ENCODE data around the gene ARHGAP24. TPM values are rescaled to one million over a fixed set of nuclear protein-coding genes. Genes with fewer than 3 reads are reported as not detected.
A peak's percentile ranks its signal among the peaks of the same experiment; 100 is the strongest.

ARHGAP24 gene
- total RNA-seq, 4 donors from 2014 or later, result 41.6 to 71.2 (median 62.0) TPM

DNA sequence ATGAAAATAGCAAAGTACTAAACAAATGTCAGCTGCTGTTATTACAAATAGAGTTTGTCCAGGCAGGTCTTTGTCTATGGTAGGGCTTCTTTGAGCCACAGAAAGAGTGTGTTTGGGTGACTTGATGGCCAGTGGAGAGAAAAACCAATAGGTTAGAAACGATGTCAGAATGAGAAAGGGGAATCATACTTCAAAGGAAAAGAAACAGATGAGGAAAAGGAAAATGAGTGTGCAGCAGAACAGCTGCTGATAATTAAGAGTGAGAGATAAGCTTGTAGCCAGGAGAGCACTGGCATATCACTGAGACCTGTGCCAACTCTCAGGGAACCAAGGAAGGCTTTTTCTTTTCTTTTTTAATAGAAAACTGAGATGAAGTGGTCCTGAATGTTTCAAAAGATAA lies 257.2 kb downstream of the ARHGAP24 start:
- H3K27me3 ChIP-seq, result no peaks in the 10 kb centered on the region
- H3K36me3 ChIP-seq, result no peaks in the 10 kb centered on the region
- WGBS, 2 donors, result 36 to 59% methylated on average over 1 of the region's 1 CpG
- no peak for TF ChIP-seq POLR2A (IDR thresholded peaks at IDR 0.05)
- TF ChIP-seq, protein P1, sequence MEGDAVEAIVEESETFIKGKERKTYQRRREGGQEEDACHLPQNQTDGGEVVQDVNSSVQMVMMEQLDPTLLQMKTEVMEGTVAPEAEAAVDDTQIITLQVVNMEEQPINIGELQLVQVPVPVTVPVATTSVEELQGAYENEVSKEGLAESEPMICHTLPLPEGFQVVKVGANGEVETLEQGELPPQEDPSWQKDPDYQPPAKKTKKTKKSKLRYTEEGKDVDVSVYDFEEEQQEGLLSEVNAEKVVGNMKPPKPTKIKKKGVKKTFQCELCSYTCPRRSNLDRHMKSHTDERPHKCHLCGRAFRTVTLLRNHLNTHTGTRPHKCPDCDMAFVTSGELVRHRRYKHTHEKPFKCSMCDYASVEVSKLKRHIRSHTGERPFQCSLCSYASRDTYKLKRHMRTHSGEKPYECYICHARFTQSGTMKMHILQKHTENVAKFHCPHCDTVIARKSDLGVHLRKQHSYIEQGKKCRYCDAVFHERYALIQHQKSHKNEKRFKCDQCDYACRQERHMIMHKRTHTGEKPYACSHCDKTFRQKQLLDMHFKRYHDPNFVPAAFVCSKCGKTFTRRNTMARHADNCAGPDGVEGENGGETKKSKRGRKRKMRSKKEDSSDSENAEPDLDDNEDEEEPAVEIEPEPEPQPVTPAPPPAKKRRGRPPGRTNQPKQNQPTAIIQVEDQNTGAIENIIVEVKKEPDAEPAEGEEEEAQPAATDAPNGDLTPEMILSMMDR (IDR thresholded peaks at IDR 0.05), result no peak
- no peak for DNase-seq (ENCODE audit: low spot score in 2 of 2)
- no peak overlapping the region for H3K4me3 ChIP-seq
- H3K27ac ChIP-seq, result peak overlapping the region in 1 of 4 donors; percentile 37
- peaks cover 0 to 71% (median 21%) of the 10 kb centered on the region in 4 donors for H3K4me1 ChIP-seq
- no peaks in the 10 kb centered on the region for H3K9me3 ChIP-seq

DNA sequence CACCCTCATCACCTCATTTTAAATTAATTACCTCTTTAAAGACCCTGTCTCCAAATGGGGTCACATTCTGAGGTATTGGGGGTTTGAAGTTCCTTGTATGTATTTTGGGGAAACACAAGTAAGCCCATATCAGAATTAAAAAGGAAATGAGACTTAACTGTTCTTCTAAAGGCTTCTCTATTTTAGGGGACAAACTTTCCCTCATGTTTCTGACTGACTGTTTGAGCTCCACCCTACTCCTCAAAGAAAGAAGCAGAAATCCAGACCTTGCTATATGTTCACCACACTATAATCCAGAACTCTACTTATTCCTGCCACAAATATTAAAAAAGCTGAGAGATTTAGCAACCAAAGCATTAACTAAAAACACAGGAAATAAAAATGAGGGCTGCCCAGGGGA lies 258.8 kb downstream of the ARHGAP24 start:
- Histone ChIP-seq H3K36me3 (no peaks in the 10 kb centered on the region), H3K9me3 (no peaks in the 10 kb centered on the region), H3K27me3 (no peaks in the 10 kb centered on the region), H3K4me1 (peaks cover 0 to 62% (median 20%) of the 10 kb centered on the region in 4 donors), H3K4me3 (no peak overlapping the region), H3K27ac (peak overlapping the region in 2 of 4 donors; percentile 74 to 82)
- DNase-seq (ENCODE audit: low spot score in 2 of 2), result no peak
- no peak for TF ChIP-seq EP300 (IDR thresholded peaks at IDR 0.05)
- TF ChIP-seq, protein P1 (IDR thresholded peaks at IDR 0.05), result no peak

DNA sequence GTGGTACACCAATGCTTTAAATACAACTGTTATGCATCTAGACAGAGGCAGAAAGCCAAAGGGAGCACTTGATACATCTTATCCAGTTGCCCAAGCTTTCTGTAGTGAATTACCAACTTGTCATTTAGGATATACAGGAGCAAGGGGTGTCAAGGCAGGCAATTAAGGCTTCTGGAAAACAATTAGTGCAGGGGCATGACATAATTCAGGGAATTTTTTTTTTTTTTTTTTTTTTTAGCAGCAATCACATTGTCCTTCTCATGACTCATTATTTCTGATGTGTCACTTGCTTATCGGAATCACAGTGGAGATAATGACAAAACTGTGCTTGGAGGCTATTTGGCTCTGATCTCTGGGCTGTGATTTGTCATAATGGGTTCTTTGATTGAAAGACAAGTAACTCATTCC lies 259.5 kb downstream of the ARHGAP24 start:
- Histone ChIP-seq H3K27ac (peak overlapping the region in 2 of 4 donors; percentile 74 to 82), H3K4me3 (no peak overlapping the region), H3K4me1 (peaks cover 0 to 60% (median 17%) of the 10 kb centered on the region in 4 donors), H3K9me3 (no peaks in the 10 kb centered on the region), H3K36me3 (no peaks in the 10 kb centered on the region), H3K27me3 (no peaks in the 10 kb centered on the region)
- TF ChIP-seq POLR2A (IDR thresholded peaks at IDR 0.05), result no peak
- TF ChIP-seq, protein P1 (IDR thresholded peaks at IDR 0.05), result no peak
- TF ChIP-seq EP300 (IDR thresholded peaks at IDR 0.05), result peak in 1 of 2 donors; percentile 62
- 31 to 40% methylated on average over 1 of the region's 1 CpG for WGBS, 2 donors
- no peak for DNase-seq (ENCODE audit: low spot score in 2 of 2)

DNA sequence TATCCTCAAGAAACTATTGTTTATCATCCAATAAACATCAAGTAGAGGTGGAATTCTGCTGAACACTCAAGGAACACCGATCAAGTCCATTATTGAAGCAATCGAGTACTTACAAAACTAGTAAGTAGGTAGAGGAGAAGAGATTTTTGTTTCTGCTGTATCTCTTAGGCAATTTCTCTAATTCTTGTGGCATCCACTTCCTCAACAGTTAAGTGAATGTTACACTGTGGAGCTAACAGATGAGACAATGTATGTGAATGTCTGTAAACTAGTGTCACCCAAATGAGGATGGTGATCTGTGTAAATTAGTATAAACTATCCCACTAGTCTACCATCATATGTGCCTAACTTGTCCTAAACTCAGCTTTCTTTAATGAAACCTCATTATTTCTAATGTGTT lies 261.6 kb downstream of the ARHGAP24 start:
- H3K27me3 ChIP-seq, result no peaks in the 10 kb centered on the region
- H3K9me3 ChIP-seq, result no peaks in the 10 kb centered on the region
- no peaks in the 10 kb centered on the region for H3K36me3 ChIP-seq
- TF ChIP-seq, protein P1 (IDR thresholded peaks at IDR 0.05), result no peak
- TF ChIP-seq EP300 (IDR thresholded peaks at IDR 0.05) (no peak), POLR2A (IDR thresholded peaks at IDR 0.05) (no peak)
- H3K4me3 ChIP-seq, result no peak overlapping the region
- WGBS, 2 donors, result 85 to 91% methylated on average over 2 of the region's 2 CpGs
- peaks cover 0 to 64% (median 26%) of the 10 kb centered on the region in 4 donors for H3K4me1 ChIP-seq
- DNase-seq (ENCODE audit: low spot score in 2 of 2), result no peak
- peak overlapping the region in 2 of 4 donors; percentile 41 to 56 for H3K27ac ChIP-seq

DNA sequence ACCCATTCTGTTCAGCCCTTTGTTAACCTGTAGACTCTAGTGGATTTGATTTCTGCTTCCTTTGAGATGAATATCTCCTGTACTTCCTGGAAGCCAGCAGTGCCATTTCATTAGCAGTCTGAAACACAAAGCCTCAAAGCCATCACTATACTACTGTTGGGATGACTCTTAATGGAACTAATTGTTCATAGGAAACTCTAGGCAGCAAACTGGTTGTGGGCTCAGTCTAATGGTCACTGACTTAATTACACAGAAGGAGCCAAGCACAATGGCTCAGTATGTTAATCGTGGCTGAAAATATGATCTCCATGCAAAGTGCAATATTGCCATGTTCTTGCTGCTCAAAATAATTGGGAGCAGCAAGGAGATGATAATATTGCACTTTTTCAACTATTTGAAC lies 262.3 kb downstream of the ARHGAP24 start:
- Histone ChIP-seq H3K36me3 (no peaks in the 10 kb centered on the region), H3K4me1 (peaks cover 0 to 66% (median 29%) of the 10 kb centered on the region in 4 donors), H3K27ac (peak overlapping the region in 2 of 4 donors; percentile 41 to 56), H3K27me3 (no peaks in the 10 kb centered on the region), H3K9me3 (no peaks in the 10 kb centered on the region), H3K4me3 (no peak overlapping the region)
- no peak for DNase-seq (ENCODE audit: low spot score in 2 of 2)
- TF ChIP-seq EP300 (IDR thresholded peaks at IDR 0.05), result no peak
- TF ChIP-seq, protein P1 (IDR thresholded peaks at IDR 0.05), result no peak
- TF ChIP-seq POLR2A (IDR thresholded peaks at IDR 0.05), result peak in 1 of 2 donors; percentile 10
- WGBS, 2 donors, result 48 to 56% methylated on average over 1 of the region's 1 CpG
